Loucy (cell line): ENCODE results near the gene ATPAF2.

Experiments
- H2AFZ ChIP-seq: fragments of 200-600 bp; sonication (generic); 2 replicates; pipeline ENCODE4 v1.6.0; 2016; ENCODE audit warnings: antibody characterized with exemption, mild to moderate bottlenecking, low read length, moderate library complexity
- H3F3A ChIP-seq: fragments of 200-600 bp; 2 replicates; pipeline ENCODE4 v1.6.0; 2016; ENCODE audit warnings: antibody characterized with exemption, low read depth, mild to moderate bottlenecking
- H3K27me3 ChIP-seq: fragments of 200-600 bp; sonication (generic); 2 replicates; pipeline ENCODE4 v1.6.1; 2014; ENCODE audit warnings: low read length, mild to moderate bottlenecking; ENCODE audit not compliant: insufficient read depth, poor library complexity, severe bottlenecking
- H3K36me3 ChIP-seq: fragments of 200-600 bp; sonication (generic); 2 replicates; pipeline ENCODE4 v1.6.1; 2016; ENCODE audit warnings: low read length; ENCODE audit not compliant: insufficient read depth
- H3K4me1 ChIP-seq: fragments of 200-600 bp; sonication (generic); 2 replicates; pipeline ENCODE4 v1.5.1; 2014; ENCODE audit warnings: low read length, mild to moderate bottlenecking; ENCODE audit not compliant: insufficient read depth, poor library complexity, severe bottlenecking
- H3K4me2 ChIP-seq: fragments of 200-600 bp; sonication (generic); 2 replicates; pipeline ENCODE4 v1.6.0; 2014; ENCODE audit warnings: antibody characterized with exemption, low read length, low read depth, mild to moderate bottlenecking; ENCODE audit not compliant: poor library complexity, severe bottlenecking
- H3K4me3 ChIP-seq: fragments of 200-600 bp; sonication (generic); 2 replicates; pipeline ENCODE4 v1.5.1; 2014; ENCODE audit warnings: low read length, mild to moderate bottlenecking, mixed read lengths; ENCODE audit not compliant: poor library complexity, severe bottlenecking
- H3K79me2 ChIP-seq: fragments of 200-600 bp; sonication (generic); 2 replicates; pipeline ENCODE4 v1.6.1; 2014; ENCODE audit warnings: low read length; ENCODE audit not compliant: insufficient read depth
- H3K9ac ChIP-seq: fragments of 200-600 bp; sonication (generic); 2 replicates; pipeline ENCODE4 v1.6.0; 2014; ENCODE audit warnings: mild to moderate bottlenecking, low read depth, low read length, moderate library complexity; ENCODE audit not compliant: poor library complexity, severe bottlenecking
- H3K9me2 ChIP-seq: fragments of 200-600 bp; sonication (generic); replicated peaks from 2 replicates; pipeline ENCODE4 v1.6.1; 2016; ENCODE audit warnings: low read depth, low read length, mixed read lengths
- H3K9me3 ChIP-seq: fragments of 200-600 bp; sonication (generic); 2 replicates; pipeline ENCODE4 v1.6.1; 2014; ENCODE audit warnings: mild to moderate bottlenecking, antibody characterized with exemption, low read length, low read depth; ENCODE audit not compliant: insufficient read depth
- H4K20me1 ChIP-seq: fragments of 200-600 bp; sonication (generic); 2 replicates; pipeline ENCODE4 v1.6.0; 2014; ENCODE audit warnings: antibody characterized with exemption, low read length, mild to moderate bottlenecking; ENCODE audit not compliant: insufficient read depth, poor library complexity, severe bottlenecking
- EZH2phosphoT487 ChIP-seq: fragments of 200-600 bp; IDR thresholded peaks from 2 replicates; pipeline ENCODE4 v1.6.1; 2018; ENCODE audit warnings: antibody characterized with exemption, mild to moderate bottlenecking, moderate library complexity, borderline replicate concordance
- TF ChIP-seq, protein P1 (sequence below): fragments of 200-600 bp; sonication (generic); conservative IDR thresholded peaks from 2 replicates; pipeline ENCODE4 v1.5.1; 2014; ENCODE audit warnings: mild to moderate bottlenecking, antibody characterized with exemption, low read length

The ATPAF2 gene

DNA sequence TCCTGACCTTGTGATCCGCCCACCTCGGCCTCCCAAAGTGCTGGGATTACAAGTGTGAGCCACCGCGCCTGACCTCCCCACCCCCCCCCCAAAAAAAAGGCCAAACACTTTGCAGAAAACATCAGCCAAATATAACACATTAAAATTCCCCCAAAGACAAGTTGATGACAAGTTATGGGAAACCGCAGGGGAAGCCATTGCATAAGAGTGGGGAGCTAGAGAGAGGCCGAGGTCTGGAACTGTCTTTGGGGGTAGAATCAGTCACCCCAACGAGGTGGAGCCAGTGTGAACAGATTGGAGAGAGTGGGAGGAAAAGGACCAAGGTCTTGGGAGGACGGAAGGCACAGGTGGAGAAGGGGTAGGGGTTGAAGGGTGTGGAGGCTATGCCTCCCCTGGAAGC, 63.5 kb downstream of the ATPAF2 start:
- peaks cover 6% of the 10 kb centered on the region for H4K20me1 ChIP-seq
- no peaks in the 10 kb centered on the region for H3K27me3 ChIP-seq
- no peaks in the 10 kb centered on the region for H3K9me2 ChIP-seq
- H3K9ac ChIP-seq, result no peak overlapping the region
- peaks cover 15% of the 10 kb centered on the region; the same call in 1 of the 2 replicates for H3K79me2 ChIP-seq
- no peaks in the 10 kb centered on the region for H3K9me3 ChIP-seq
- no peak overlapping the region for H3K4me2 ChIP-seq
- H3K4me1 ChIP-seq, result peaks cover 16% of the 10 kb centered on the region
- H3K4me3 ChIP-seq, result no peak overlapping the region
- TF ChIP-seq, protein P1, sequence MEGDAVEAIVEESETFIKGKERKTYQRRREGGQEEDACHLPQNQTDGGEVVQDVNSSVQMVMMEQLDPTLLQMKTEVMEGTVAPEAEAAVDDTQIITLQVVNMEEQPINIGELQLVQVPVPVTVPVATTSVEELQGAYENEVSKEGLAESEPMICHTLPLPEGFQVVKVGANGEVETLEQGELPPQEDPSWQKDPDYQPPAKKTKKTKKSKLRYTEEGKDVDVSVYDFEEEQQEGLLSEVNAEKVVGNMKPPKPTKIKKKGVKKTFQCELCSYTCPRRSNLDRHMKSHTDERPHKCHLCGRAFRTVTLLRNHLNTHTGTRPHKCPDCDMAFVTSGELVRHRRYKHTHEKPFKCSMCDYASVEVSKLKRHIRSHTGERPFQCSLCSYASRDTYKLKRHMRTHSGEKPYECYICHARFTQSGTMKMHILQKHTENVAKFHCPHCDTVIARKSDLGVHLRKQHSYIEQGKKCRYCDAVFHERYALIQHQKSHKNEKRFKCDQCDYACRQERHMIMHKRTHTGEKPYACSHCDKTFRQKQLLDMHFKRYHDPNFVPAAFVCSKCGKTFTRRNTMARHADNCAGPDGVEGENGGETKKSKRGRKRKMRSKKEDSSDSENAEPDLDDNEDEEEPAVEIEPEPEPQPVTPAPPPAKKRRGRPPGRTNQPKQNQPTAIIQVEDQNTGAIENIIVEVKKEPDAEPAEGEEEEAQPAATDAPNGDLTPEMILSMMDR, result no peak
- TF ChIP-seq EZH2phosphoT487, result no peak
- H3K36me3 ChIP-seq, result no peaks in the 10 kb centered on the region
- H2AFZ ChIP-seq, result no peak overlapping the region
- H3F3A ChIP-seq, result no peaks in the 10 kb centered on the region

DNA sequence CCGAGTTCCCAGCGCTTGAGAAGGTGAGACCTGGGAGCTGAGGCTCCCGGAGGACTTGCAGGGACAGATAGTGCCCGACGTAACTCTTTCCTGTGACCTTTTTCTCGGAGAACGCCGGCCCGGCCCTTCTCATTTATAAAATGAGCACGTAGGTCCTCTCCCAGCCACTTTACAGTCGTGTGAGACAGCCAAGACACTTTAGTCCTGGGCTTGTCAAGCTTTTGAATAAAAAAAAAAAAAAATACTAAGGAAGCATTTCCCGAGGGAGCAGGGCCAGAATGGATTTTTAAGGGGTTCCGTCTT, 66.1 kb downstream of the ATPAF2 start:
- Histone ChIP-seq H3K4me1 (peaks cover 19% of the 10 kb centered on the region), H3K79me2 (peaks cover 17% of the 10 kb centered on the region; the same call in 1 of the 2 replicates), H3K9me3 (no peaks in the 10 kb centered on the region), H3K9ac (no peak overlapping the region), H3K9me2 (no peaks in the 10 kb centered on the region), H2AFZ (peak overlapping the region; percentile 80), H3F3A (no peaks in the 10 kb centered on the region), H3K36me3 (no peaks in the 10 kb centered on the region), H3K4me2 (peak overlapping the region; percentile 78), H4K20me1 (peaks cover 6% of the 10 kb centered on the region), H3K27me3 (no peaks in the 10 kb centered on the region), H3K4me3 (peak overlapping the region; percentile 74)
- TF ChIP-seq, protein P1, result no peak
- TF ChIP-seq EZH2phosphoT487, result no peak

- no peaks in the 10 kb centered on the region for H3F3A ChIP-seq
- peak within 1 kb of the TSS; percentile 75 for H3K4me3 ChIP-seq
- peaks cover 6% of the 10 kb centered on the region for H4K20me1 ChIP-seq
- peaks cover 17% of the 10 kb centered on the region; the same call in 1 of the 2 replicates for H3K79me2 ChIP-seq
- TF ChIP-seq, protein P1, result no peak
- TF ChIP-seq EZH2phosphoT487, result no peak
- no peaks in the 10 kb centered on the region for H3K9me2 ChIP-seq
- no peaks in the 10 kb centered on the region for H3K9me3 ChIP-seq
- H3K9ac ChIP-seq, result peak within 1 kb of the TSS; percentile 74
- peak within 1 kb of the TSS; percentile 98 for H3K4me2 ChIP-seq
- H2AFZ ChIP-seq, result peak within 1 kb of the TSS; percentile 80
- H3K36me3 ChIP-seq, result no peaks in the 10 kb centered on the region
- peaks cover 19% of the 10 kb centered on the region for H3K4me1 ChIP-seq
- no peaks in the 10 kb centered on the region for H3K27me3 ChIP-seq
These were observed 66.6 kb downstream of the ATPAF2 start, which contains the start of the genes DRC3 and TOM1L2 for GRCh38 chr17:17972126-17972951. Gene DRC3, plus strand, starts transcription at chr17:17972862. Its CDS starts 4,737 bp downstream, at chr17:17977599. Gene TOM1L2, minus strand, starts transcription at chr17:17972400. Its CDS starts 87 bp downstream, at chr17:17972313.
